ENCODE results near the gene DHRS7. TPM values are rescaled to one million over a fixed set of nuclear protein-coding genes. Genes with fewer than 3 reads are reported as not detected.

The DHRS7 gene
- total and polyA plus RNA-seq, 9 of the 15 experiments (the other 6 are each of a cell fraction or from before 2014, with no cell fraction given) = 10.2 to 20.1 (median 15.7) TPM

- FAIRE-seq = peak; percentile 32
- H3K79me2 ChIP-seq (ENCODE audit: control insufficient read depth, insufficient read depth, low read length) = peaks cover 5% of the 10 kb centered on the region
- intact Hi-C loops (cut with micrococcal nuclease) = loop anchor here (2.0 kb wide), 1 partner anchor 72 kb away; no protein-coding TSS in a partner anchor
- BruUV-seq (replicated peaks) = no TSS peak
- ATAC-seq = no peak; the same call in 1 of the 3 replicates
- peak overlapping the region; percentile 75 for H3K27ac ChIP-seq (ENCODE audit: extremely low read depth, low read depth, low read length)
- WGBS (ENCODE audit: insufficient coverage, low coverage, missing lambda C conversion rate) = 3% methylated on average over 5 of the region's 5 CpGs
- H3K9ac ChIP-seq (ENCODE audit: insufficient read depth in 1 of 2, low read depth in 2 of 2, low read length in 2 of 2) = peak overlapping the region in 1 of 2 experiments; percentile 83; a peak in 2 of 4 replicates
- peak overlapping the region; percentile 92 for H3K4me2 ChIP-seq (ENCODE audit: insufficient read depth, low read length)
- CTCF ChIA-PET (ENCODE audit: low intra/inter-chr PET ratio) = no interaction called here
- TF ChIP-seq ELF1 (tag; IDR thresholded peaks at IDR 0.05) (peak; percentile 53; the same call in 1 of the 2 replicates), ZNF583 (CRISPR knock-in tag; IDR thresholded peaks at IDR 0.05) (no peak), CEBPB (tag; IDR thresholded peaks at IDR 0.05) (peak; percentile 87), ZFP36 (IDR thresholded peaks at IDR 0.05; ENCODE audit: low read depth, low read length, partially characterized antibody) (no peak), TFAM (CRISPR knock-in tag; conservative IDR thresholded peaks at IDR 0.05) (no peak), IFI16 (CRISPR knock-in tag; IDR thresholded peaks at IDR 0.05) (no peak), ADNP (tag; IDR thresholded peaks at IDR 0.05) (no peak), DNMT1 (IDR thresholded peaks at IDR 0.05) (no peak), ZNF124 (CRISPR knock-in tag; IDR thresholded peaks at IDR 0.05) (no peak), NFIC (IDR thresholded peaks at IDR 0.05) (peak; percentile 88), DPF2 (IDR thresholded peaks at IDR 0.05) (peak; percentile 33; the same call in 1 of the 2 replicates), CHD2 (IDR thresholded peaks at IDR 0.05; ENCODE audit: low read depth, low read length) (no peak), CEBPG (CRISPR knock-in tag; IDR thresholded peaks at IDR 0.05) (peak; percentile 15; the same call in 1 of the 2 replicates), CEBPG (tag; conservative IDR thresholded peaks at IDR 0.05 in 1 of 2, IDR thresholded peaks at IDR 0.05 in 1 of 2) (peak; percentile 45 to 84), SREBF2 (CRISPR knock-in tag; IDR thresholded peaks at IDR 0.05) (no peak), SUPT5H (IDR thresholded peaks at IDR 0.05) (no peak), EP400 (IDR thresholded peaks at IDR 0.05) (0 out of 2 replicates have a peak, but pooled peaks have one; percentile 41), ATF1 (CRISPR knock-in tag; IDR thresholded peaks at IDR 0.05) (no peak), ATF1 (tag; IDR thresholded peaks at IDR 0.05) (no peak), SRSF9 (IDR thresholded peaks at IDR 0.05; ENCODE audit: borderline replicate concordance, low read depth, low read length) (no peak)
- H3K9me1 ChIP-seq (ENCODE audit: control insufficient read depth, insufficient read depth, low read length) = no peaks in the 10 kb centered on the region
- H4K20me1 ChIP-seq (replicated peaks; ENCODE audit: control insufficient read depth, insufficient read depth, low read length) = no peaks in the 10 kb centered on the region
- H3K4me1 ChIP-seq (replicated peaks in 1 of 2; ENCODE audit: control insufficient read depth in 2 of 2, insufficient read depth in 2 of 2, low read length in 2 of 2) = peaks cover 0 to 9% of the 10 kb centered on the region in 2 experiments; a peak in 2 of 5 replicates
- POLR2A ChIA-PET = interaction anchor here (1.3 kb wide), 1 partner anchor 12 kb away, joined by 3 read pairs; no protein-coding TSS in a partner anchor
- peak overlapping the region; percentile 97 for H2AFZ ChIP-seq (ENCODE audit: low read depth, low read length)
- no peak for DNase-seq (ENCODE audit: extremely low read depth in 1 of 4, low spot score in 3 of 4)
- in situ Hi-C loops (cut with MboI) = loop anchor here (10.0 kb wide), 2 partner anchors 100 to 200 kb away; no protein-coding TSS in a partner anchor
- no peaks in the 10 kb centered on the region for H3K27me3 ChIP-seq (ENCODE audit: control insufficient read depth in 2 of 2, insufficient read depth in 2 of 2, low read length in 2 of 2)
- no peaks in the 10 kb centered on the region for H3K9me3 ChIP-seq (replicated peaks; ENCODE audit: control insufficient read depth, insufficient read depth, low read depth, low read length)
- peak overlapping the region; percentile 74 for H3K4me3 ChIP-seq
- H3K36me3 ChIP-seq (ENCODE audit: control insufficient read depth, insufficient read depth, low read length) = no peaks in the 10 kb centered on the region
Measured at GRCh38 chr14:60164404-60164711, 840 bp downstream of the DHRS7 start.
